ENCODE data around the gene SYT1.

DNA sequence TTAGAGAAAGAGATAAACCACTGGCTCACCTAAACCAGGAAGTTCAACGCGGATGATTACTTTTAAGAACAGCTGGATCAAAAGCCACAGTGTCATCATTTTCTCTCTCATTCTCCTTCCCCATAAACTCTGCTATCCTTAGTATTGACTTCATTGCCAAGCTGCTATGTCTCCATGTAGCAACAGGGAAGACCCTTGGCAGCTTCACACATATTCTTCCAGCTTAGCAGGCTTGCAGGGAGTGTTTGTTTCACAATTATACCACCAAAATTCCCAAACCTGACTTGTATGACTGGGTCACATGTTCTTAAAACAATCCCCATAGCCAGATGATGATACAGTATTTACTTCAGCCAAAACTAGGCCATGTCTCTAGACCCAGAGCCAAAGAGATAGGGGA lies 590.7 kb downstream of the SYT1 start:
- TF ChIP-seq, protein P1, sequence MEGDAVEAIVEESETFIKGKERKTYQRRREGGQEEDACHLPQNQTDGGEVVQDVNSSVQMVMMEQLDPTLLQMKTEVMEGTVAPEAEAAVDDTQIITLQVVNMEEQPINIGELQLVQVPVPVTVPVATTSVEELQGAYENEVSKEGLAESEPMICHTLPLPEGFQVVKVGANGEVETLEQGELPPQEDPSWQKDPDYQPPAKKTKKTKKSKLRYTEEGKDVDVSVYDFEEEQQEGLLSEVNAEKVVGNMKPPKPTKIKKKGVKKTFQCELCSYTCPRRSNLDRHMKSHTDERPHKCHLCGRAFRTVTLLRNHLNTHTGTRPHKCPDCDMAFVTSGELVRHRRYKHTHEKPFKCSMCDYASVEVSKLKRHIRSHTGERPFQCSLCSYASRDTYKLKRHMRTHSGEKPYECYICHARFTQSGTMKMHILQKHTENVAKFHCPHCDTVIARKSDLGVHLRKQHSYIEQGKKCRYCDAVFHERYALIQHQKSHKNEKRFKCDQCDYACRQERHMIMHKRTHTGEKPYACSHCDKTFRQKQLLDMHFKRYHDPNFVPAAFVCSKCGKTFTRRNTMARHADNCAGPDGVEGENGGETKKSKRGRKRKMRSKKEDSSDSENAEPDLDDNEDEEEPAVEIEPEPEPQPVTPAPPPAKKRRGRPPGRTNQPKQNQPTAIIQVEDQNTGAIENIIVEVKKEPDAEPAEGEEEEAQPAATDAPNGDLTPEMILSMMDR (conservative IDR thresholded peaks at IDR 0.05; ENCODE audit: low read depth, low read length) = no peak
- TF ChIP-seq RAD21 (IDR thresholded peaks at IDR 0.05; ENCODE audit: low read length) = no peak
- TF ChIP-seq POLR2A (IDR thresholded peaks at IDR 0.05; ENCODE audit: low read depth, low read length) = no peak
- no peak for TF ChIP-seq FOS (IDR thresholded peaks at IDR 0.05; ENCODE audit: low read depth, low read length)
